Activated CD4-positive, alpha-beta T cell treated with anti-CD3 and anti-CD28 coated beads, Interleukin-2, amount 10 ng/mL, durations not matched to agents 7 days and 5 days (primary cell): ENCODE results near the gene TRIM74. TPM values are rescaled to one million over a fixed set of nuclear protein-coding genes. Genes with fewer than 3 reads are reported as not detected.
"Not testable (repeated sequence)": the region's sequence is repeated elsewhere in the genome, so short reads cannot be mapped to it uniquely, and the experiment has no call there.

Experiments
- CTCF ChIA-PET: fragments of 350-600 bp; sonication (Branson Sonifier 250); formaldehyde crosslinking; loops from one replicate; lab custom pipeline; 2021; ENCODE audit warnings: antibody characterized with exemption; lab: Charles Lee
- POLR2A ChIA-PET: fragments of 350-600 bp; sonication (Branson Sonifier 250); formaldehyde crosslinking; loops from one replicate; lab custom pipeline; 2021; ENCODE audit warnings: antibody characterized with exemption; lab: Charles Lee
- DNase-seq: peaks from one replicate; pipeline ENCODE4 v3.0.0-alpha.2; 2020
- H3K27ac Mint-ChIP-seq: one replicate; pipeline ENCODE4 v1.8.0; 2021; ENCODE audit warnings: mild to moderate bottlenecking, moderate library complexity, mixed read lengths
- H3K27me3 Mint-ChIP-seq: one replicate; pipeline ENCODE4 v1.8.0; 2021; ENCODE audit warnings: mixed read lengths
- H3K36me3 Mint-ChIP-seq: one replicate; pipeline ENCODE4 v1.8.0; 2021; ENCODE audit warnings: low read depth, mixed read lengths
- H3K4me1 Mint-ChIP-seq: one replicate; pipeline ENCODE4 v1.8.0; 2021; ENCODE audit warnings: mixed read lengths
- H3K4me3 Mint-ChIP-seq: one replicate; pipeline ENCODE4 v1.8.0; 2021; ENCODE audit warnings: mild to moderate bottlenecking, moderate library complexity, mixed read lengths
- H3K9me3 Mint-ChIP-seq: one replicate; pipeline ENCODE4 v1.8.0; 2021; ENCODE audit warnings: mixed read lengths
- total RNA-seq, 2 experiments: library from RNA; stranded (reverse); gene quantifications; one replicate each; pipeline ENCODE4 v1.2.3, GENCODE V29; 2021

Gene TRIM74
- total RNA-seq, 2 experiments from 2014 or later: 1.2 to 1.5 TPM

DNA sequence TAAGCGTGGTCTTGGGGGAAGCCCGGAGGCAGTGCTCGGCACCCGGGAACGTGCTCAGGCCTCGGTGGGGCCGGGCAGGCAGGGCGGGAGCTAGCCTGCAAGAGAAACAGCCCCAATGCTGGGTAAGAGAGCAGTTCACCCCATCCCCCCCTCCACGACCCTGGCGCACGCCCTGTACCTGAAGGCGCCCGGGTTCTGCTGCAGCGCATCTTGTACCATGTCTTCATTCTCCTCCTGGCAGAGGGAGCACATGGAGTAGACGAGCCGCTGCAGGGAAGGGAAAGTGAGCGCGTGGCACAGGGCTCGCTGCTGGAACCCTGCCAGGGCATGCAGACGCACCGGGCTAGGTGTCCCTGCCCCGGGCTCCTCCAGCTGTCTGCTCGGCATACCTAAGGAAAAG is 20.6 kb downstream of the TRIM74 start:
- H3K4me1 Mint-ChIP-seq, H3K36me3 Mint-ChIP-seq, H3K27ac Mint-ChIP-seq, CTCF ChIA-PET, H3K9me3 Mint-ChIP-seq, H3K4me3 Mint-ChIP-seq, DNase-seq, H3K27me3 Mint-ChIP-seq, POLR2A ChIA-PET: not testable (repeated sequence)

DNA sequence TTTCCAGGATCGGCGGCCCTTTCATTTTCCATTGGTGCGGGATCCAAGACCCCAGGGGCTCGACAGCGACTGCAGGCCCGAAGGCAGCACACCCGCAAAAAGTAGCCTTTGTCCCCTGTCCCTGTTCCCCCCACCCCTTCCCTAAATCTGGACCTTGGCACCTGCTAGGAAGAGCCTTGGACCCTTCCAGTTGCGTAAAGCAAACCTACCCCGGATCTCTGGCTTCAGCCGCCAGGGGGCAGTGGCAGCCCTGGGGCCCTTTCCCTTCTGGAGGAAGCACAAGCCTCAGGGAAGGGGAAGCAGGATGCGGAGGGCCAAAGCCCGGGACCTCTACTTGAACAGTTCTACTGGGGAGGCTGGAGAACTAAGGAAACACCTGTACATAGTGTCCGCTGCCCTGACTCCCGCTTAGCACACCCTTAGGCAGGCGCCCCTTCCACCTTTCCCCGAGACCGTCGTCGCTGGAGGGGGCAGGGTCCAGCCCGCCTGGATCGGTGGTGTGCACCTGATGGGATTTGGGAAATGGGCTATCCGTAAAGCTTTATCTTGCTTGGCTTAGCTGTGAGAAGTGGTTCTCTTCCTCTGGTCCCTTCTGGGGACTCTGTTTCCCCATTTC is 23.0 kb downstream of the TRIM74 start:
- H3K9me3 Mint-ChIP-seq, POLR2A ChIA-PET, DNase-seq, H3K27ac Mint-ChIP-seq, CTCF ChIA-PET, H3K4me1 Mint-ChIP-seq, H3K4me3 Mint-ChIP-seq, H3K27me3 Mint-ChIP-seq, H3K36me3 Mint-ChIP-seq: not testable (repeated sequence)

DNA sequence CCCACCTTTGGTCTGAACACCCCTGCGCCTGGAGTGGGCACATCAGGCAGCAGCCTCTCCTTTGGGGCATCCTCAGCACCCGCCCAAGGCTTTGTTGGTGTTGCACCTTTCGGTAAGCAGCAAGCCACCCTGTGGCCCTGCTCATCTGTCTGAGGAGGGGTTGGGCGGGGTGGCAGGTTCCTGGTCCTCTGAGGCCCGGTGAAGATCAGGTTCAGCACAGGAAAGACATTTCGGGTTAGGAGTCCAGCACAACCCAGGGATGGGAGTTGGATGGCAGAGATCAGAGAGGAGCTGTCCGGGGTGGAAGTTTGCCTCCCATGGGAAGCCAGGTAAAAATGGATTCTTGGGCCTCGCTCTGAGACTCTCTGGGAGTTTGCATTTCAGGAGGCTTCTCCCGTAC is 23.7 kb downstream of the TRIM74 start:
- H3K4me3 Mint-ChIP-seq, CTCF ChIA-PET, H3K9me3 Mint-ChIP-seq, DNase-seq, POLR2A ChIA-PET, H3K4me1 Mint-ChIP-seq, H3K36me3 Mint-ChIP-seq, H3K27me3 Mint-ChIP-seq: not testable (repeated sequence)
- peak overlapping the region; percentile 19 for H3K27ac Mint-ChIP-seq

DNA sequence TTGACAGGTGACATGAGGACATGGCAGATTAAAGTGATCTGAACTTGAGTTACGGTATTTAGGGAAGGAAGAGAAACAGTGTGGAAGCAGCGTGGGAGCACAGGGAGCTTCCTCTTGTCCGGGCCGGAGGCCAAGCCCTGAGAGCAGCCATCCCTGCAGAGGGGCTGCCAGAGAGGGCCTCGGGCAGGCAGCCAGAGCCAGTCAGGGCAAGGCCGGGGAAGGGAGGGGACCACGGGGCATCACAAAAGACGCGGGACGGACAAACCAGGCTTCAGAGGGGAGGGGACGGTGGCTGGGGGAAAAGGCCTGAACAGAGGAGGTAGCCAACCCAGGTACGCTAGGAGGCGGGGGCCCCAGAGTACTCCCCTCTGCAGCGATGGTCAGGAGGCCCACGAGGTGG is 24.3 kb downstream of the TRIM74 start:
- DNase-seq, H3K27ac Mint-ChIP-seq, POLR2A ChIA-PET, H3K9me3 Mint-ChIP-seq, H3K4me1 Mint-ChIP-seq, CTCF ChIA-PET, H3K36me3 Mint-ChIP-seq, H3K4me3 Mint-ChIP-seq, H3K27me3 Mint-ChIP-seq: not testable (repeated sequence)

DNA sequence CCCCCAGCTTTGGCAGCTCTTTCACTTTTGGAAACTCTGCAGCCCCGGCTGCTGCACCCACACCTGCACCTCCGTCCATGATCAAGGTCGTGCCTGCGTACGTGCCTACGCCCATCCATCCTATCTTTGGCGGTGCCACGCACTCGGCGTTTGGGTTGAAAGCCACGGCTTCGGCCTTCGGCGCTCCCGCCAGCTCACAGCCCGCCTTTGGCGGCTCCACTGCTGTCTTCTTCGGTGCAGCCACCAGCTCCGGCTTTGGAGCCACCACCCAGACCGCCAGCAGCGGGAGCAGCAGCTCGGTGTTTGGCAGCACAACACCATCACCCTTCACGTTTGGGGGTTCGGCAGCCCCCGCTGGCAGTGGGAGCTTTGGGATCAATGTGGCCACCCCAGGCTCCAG is 26.3 kb downstream of the TRIM74 start:
- CTCF ChIA-PET, H3K27ac Mint-ChIP-seq, H3K4me1 Mint-ChIP-seq, DNase-seq, H3K9me3 Mint-ChIP-seq, POLR2A ChIA-PET, H3K4me3 Mint-ChIP-seq, H3K27me3 Mint-ChIP-seq: not testable (repeated sequence)
- peaks cover 19% of the 10 kb centered on the region for H3K36me3 Mint-ChIP-seq

DNA sequence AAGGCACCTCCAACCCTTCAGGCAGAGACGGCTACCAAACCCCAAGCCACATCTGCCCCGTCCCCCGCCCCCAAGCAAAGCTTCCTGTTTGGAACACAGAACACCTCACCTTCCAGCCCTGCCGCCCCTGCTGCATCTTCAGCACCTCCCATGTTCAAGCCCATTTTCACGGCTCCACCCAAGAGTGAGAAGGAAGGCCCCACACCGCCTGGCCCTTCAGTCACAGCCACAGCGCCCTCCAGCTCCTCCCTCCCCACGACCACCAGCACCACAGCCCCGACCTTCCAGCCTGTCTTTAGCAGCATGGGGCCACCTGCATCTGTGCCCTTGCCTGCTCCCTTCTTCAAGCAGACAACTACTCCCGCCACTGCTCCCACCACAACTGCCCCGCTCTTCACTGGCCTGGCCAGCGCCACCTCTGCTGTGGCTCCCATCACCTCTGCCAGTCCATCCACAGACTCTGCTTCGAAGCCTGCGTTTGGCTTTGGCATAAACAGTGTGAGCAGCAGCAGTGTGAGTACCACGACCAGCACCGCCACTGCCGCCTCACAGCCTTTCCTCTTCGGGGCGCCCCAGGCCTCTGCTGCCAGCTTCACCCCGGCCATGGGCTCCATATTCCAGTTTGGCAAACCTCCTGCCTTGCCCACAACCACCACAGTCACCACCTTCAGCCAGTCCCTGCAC is 27.1 kb downstream of the TRIM74 start:
- H3K4me3 Mint-ChIP-seq, H3K9me3 Mint-ChIP-seq, H3K27ac Mint-ChIP-seq, H3K27me3 Mint-ChIP-seq, DNase-seq, POLR2A ChIA-PET, CTCF ChIA-PET: not testable (repeated sequence)
- H3K36me3 Mint-ChIP-seq: peaks cover 20% of the 10 kb centered on the region
- H3K4me1 Mint-ChIP-seq: peaks cover 15% of the 10 kb centered on the region

DNA sequence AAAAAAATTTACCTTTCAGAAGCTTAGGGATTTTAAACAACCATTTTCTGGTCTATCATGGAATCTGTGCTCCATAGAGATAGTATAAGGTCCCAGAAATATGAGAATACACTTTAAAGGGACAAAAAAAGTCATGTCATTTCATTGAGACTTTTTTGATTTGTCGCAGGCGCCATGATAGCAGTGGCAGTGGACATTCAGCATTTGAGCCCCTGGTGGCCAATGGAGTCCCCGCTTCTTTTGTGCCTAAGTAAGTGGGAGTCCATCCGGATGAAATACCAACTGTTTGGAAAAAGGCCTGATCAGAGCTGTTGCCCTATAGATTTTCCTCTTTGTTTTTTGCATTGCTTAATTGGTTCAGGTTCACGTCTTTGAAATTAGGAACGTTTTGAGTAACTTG is 41.0 kb downstream of the TRIM74 start:
- H3K27ac Mint-ChIP-seq, H3K9me3 Mint-ChIP-seq, H3K27me3 Mint-ChIP-seq, DNase-seq, POLR2A ChIA-PET, H3K4me3 Mint-ChIP-seq: not testable (repeated sequence)
- Mint-ChIP-seq H3K36me3 (peaks cover 49% of the 10 kb centered on the region), H3K4me1 (peaks cover 26% of the 10 kb centered on the region)
- CTCF ChIA-PET: interaction anchor here (2.9 kb wide), 1 partner anchor 13 kb away, joined by 11 read pairs; no protein-coding TSS in a partner anchor

DNA sequence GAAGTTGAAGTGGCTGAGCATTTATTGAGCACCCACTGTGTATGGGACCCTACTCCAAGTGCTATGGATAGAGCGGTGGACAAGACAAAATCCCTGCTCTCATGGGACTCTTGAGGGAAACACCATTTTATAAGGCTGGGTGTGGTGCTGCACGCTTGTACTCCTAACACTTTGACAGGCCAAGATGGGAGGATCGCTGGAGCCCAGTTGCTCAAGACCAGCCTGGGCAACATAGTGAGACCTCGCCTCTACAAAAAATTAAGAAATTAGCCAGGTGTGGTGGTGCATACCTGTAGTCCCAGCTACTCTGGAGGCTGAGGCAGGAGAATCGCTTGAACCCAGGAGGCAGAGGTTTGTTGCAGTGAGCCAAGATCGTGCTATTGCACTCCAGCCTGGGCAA is 41.5 kb downstream of the TRIM74 start:
- POLR2A ChIA-PET, DNase-seq, H3K4me3 Mint-ChIP-seq, H3K9me3 Mint-ChIP-seq, H3K27me3 Mint-ChIP-seq, H3K27ac Mint-ChIP-seq: not testable (repeated sequence)
- Mint-ChIP-seq H3K4me1 (peaks cover 28% of the 10 kb centered on the region), H3K36me3 (peaks cover 49% of the 10 kb centered on the region)
- CTCF ChIA-PET: interaction anchor here (2.9 kb wide), 1 partner anchor 12 kb away, joined by 11 read pairs; no protein-coding TSS in a partner anchor

DNA sequence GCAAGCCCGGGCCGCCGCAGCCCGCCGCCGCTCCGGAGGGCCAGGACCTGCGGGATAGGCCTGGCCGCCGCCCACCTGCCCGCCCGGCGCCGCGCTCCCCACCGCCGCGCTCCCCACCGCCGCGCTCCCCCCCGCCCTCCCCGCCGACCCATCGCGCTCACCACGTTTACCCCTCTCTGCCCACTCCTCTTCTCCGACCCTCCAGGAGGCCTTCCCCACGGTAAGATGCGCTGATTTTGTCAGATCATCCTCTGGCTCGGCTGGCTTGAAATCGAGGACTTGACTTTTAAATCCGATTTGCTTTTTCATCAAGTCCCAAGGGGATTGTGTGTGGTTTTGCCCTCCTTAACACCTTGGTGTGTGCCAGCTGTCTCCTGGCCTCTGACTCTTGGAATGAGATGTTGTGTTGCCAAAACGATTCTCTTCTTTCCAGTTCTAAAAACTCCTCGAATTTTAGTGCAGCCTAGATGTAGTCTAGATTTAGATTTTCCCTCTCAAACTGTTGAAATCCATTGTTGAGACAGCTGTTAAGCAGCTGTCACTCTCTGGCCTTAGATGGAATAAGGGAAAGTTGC is 43.6 kb downstream of the TRIM74 start:
- ChIA-PET POLR2A (no interaction called here), CTCF (no interaction called here)
- peak overlapping the region; percentile 94 for H3K27ac Mint-ChIP-seq
- H3K36me3 Mint-ChIP-seq: peaks cover 47% of the 10 kb centered on the region
- H3K4me3 Mint-ChIP-seq: peak overlapping the region; percentile 93
- no peaks in the 10 kb centered on the region for H3K9me3 Mint-ChIP-seq
- no peaks in the 10 kb centered on the region for H3K27me3 Mint-ChIP-seq
- DNase-seq: no peak
- H3K4me1 Mint-ChIP-seq: peaks cover 28% of the 10 kb centered on the region

DNA sequence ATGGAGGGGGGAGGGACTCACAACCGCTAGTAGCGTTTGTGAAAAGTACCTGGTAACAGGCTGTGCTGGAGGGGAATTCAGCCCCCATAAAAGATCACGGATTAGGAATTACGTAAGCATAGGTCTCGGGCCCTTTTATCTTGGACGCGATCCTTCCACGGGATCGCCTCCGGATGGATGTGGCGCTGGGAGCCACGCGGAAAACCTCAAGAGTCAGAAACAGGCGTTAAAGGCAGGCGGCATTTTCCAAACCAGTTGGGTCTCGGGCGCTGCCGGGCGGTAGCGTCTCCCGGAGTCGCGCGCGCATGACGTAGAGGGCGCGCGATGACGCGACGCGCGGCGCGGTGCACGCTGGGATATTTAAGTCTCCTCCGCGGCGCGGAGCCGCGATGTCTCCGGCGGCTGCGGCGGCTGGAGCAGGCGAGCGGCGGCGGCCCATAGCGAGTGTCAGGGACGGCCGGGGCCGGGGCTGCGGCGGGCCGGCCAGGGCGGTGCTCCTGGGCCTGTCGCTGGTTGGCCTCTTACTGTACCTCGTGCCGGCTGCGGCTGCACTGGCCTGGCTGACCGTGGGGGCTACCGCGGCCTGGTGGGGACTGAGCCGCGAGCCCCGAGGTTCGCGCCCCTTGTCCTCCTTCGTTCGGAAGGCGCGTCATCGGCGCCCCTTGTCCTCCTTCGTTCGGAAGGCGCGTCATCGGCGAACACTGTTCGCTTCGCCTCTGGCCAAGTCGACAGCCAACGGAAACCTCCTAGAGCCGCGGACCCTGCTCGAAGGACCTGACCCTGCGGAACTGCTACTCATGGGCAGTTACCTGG is 44.3 kb downstream of the TRIM74 start, which contains the start of gene POM121:
Gene POM121 (plus strand): TSS at position 363 of the 813 bp plus-strand sequence. CDS start 27 bp downstream, at position 390.
- Mint-ChIP-seq H3K27me3 (no peaks in the 10 kb centered on the region), H3K4me1 (peaks cover 28% of the 10 kb centered on the region), H3K4me3 (peak within 1 kb of the TSS; percentile 93), H3K27ac (peak within 1 kb of the TSS; percentile 98), H3K36me3 (peaks cover 44% of the 10 kb centered on the region), H3K9me3 (no peaks in the 10 kb centered on the region)
- ChIA-PET CTCF (no interaction called here), POLR2A (no interaction called here)
- DNase-seq: peak; percentile 85

DNA sequence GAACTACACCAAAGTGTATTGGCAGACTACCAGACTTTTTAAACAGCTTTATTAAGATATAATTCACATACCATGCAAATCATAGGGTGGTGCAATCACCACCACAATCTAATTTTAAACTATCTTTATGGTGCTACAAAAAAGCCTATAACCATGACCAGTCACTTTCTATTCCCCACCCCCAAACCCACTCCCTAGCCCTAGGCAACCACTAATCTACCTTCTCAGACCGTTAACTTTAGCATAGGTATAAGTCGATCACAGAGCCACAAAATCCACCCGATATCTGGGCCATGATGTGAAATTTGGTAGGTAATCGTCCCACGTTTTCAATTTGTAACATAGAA is 44.9 kb downstream of the TRIM74 start:
- Mint-ChIP-seq H3K27me3 (no peaks in the 10 kb centered on the region), H3K4me1 (peaks cover 28% of the 10 kb centered on the region), H3K4me3 (peak overlapping the region; percentile 93), H3K27ac (peak overlapping the region; percentile 98), H3K9me3 (no peaks in the 10 kb centered on the region), H3K36me3 (peaks cover 40% of the 10 kb centered on the region)
- POLR2A ChIA-PET: no interaction called here
- no peak for DNase-seq
- CTCF ChIA-PET: no interaction called here

DNA sequence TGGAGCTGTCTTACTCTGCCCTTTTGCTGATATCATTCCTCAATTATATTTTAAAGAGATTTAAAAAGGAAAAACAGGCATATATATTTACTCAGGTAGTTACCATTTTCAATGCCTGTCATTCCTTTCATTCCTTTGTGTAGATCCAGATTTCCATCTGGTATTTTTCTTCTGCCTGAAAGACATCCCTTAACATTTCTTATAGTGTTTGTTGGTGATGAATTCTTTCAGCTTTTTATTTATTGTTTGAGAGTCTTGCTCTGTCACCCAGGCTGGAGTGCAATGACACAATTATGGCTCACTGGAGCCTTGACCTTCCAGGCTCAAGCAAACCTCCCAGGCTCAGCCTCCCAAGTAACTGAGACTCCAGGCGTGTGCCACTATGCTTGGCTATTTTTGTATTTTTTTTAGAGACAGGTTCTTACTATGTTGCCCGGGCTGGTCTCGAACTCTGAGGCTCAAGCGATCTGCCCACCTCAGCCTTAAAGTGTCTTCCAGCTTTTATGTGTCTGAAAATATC is 50.0 kb downstream of the TRIM74 start:
- Mint-ChIP-seq H3K27me3 (no peaks in the 10 kb centered on the region), H3K9me3 (no peaks in the 10 kb centered on the region), H3K4me1 (peaks cover 12% of the 10 kb centered on the region), H3K36me3 (peaks cover 15% of the 10 kb centered on the region), H3K27ac (no peak overlapping the region), H3K4me3 (no peak overlapping the region)
- POLR2A ChIA-PET: no interaction called here
- CTCF ChIA-PET: no interaction called here
- no peak for DNase-seq
